A172 (cell line): Measurements from ENCODE around the gene GPC2. TPM values are rescaled to one million over a fixed set of nuclear protein-coding genes. Genes with fewer than 3 reads are reported as not detected.
"Not testable (repeated sequence)": the region's sequence is repeated elsewhere in the genome, so short reads cannot be mapped to it uniquely, and the experiment has no call there.

Experiments
- DNase-seq: peaks from one replicate; pipeline ENCODE4 v3.0.0-alpha.2; 2015; ENCODE audit warnings: low spot score
- total RNA-seq: library from RNA; depleted of rRNA; stranded (reverse); fragments of >200 nt; shearing (Covaris generic); gene quantifications from 2 replicates; pipeline ENCODE4 v1.2.3, GENCODE V29; 2014

GPC2 gene
- total RNA-seq, 1 experiment from 2014 or later, result 4.6 TPM

GRCh38 chr7:100152937-100153666 lies 24.1 kb downstream of the GPC2 start:
- DNase-seq, result no peak

GRCh38 chr7:100152404-100152803 lies 24.8 kb downstream of the GPC2 start:
- no peak for DNase-seq

- DNase-seq, result peak; percentile 99
These were observed 28.4 kb downstream of the GPC2 start, which contains the start of gene LAMTOR4 for GRCh38 chr7:100148559-100149328. Gene LAMTOR4, plus strand, starts transcription at chr7:100148918. Its CDS starts 55 bp downstream, at chr7:100148973.

GRCh38 chr7:100148225-100148558 lies 29.0 kb downstream of the GPC2 start:
- no peak for DNase-seq

GRCh38 chr7:100147278-100147677 lies 29.9 kb downstream of the GPC2 start:
- DNase-seq, result no peak

- not testable (repeated sequence) for DNase-seq
These were observed 30.8 kb downstream of the GPC2 start for GRCh38 chr7:100146350-100146749.

- DNase-seq, result no peak
These were observed 34.7 kb downstream of the GPC2 start for GRCh38 chr7:100142461-100142860.

- no peak for DNase-seq
These were observed 35.6 kb downstream of the GPC2 start for GRCh38 chr7:100141555-100141949.

- DNase-seq, result no peak
These were observed 39.1 kb downstream of the GPC2 start for GRCh38 chr7:100137851-100138760.

- peak; percentile 60 for DNase-seq
These were observed 44.5 kb downstream of the GPC2 start for GRCh38 chr7:100132697-100133151.

- DNase-seq, result no peak
These were observed 45.1 kb downstream of the GPC2 start for GRCh38 chr7:100132126-100132525.

- DNase-seq, result peak; percentile 48
These were observed 46.4 kb downstream of the GPC2 start for GRCh38 chr7:100130608-100131453.

- not testable (repeated sequence) for DNase-seq
These were observed 47.0 kb downstream of the GPC2 start for GRCh38 chr7:100130220-100130607.

- DNase-seq, result no peak
These were observed 48.6 kb downstream of the GPC2 start for GRCh38 chr7:100128637-100128963.

- no peak for DNase-seq
These were observed 49.1 kb downstream of the GPC2 start for GRCh38 chr7:100127866-100128636.

GRCh38 chr7:100126931-100127865 lies 50.0 kb downstream of the GPC2 start, which contains the start of gene MBLAC1:
Gene MBLAC1, plus strand, starts transcription at chr7:100126967. Its CDS starts 429 bp downstream, at chr7:100127396.
- DNase-seq, result peak; percentile 88

- DNase-seq, result no peak
These were observed 50.8 kb downstream of the GPC2 start for GRCh38 chr7:100126239-100126930.
